H1 (cell line): ENCODE measurements around the gene FERMT1. TPM values are rescaled to one million over a fixed set of nuclear protein-coding genes. Genes with fewer than 3 reads are reported as not detected.

Source experiments
- CTCF ChIA-PET: fragments of 300-600 bp; sonication (Branson Sonifier 250); formaldehyde crosslinking; loops from one replicate; lab custom pipeline; 2021; ENCODE audit not compliant: partially characterized antibody; lab: Charles Lee
- POLR2A ChIA-PET: fragments of 300-600 bp; sonication (Branson Sonifier 250); formaldehyde crosslinking; loops from one replicate; lab custom pipeline; 2021; ENCODE audit warnings: inconsistent platforms; ENCODE audit not compliant: partially characterized antibody; lab: Charles Lee
- DNase-seq, 2 experiments: peaks; one replicate each; pipeline versions ENCODE4 v3.0.0 to v3.0.0-alpha.2; 2010 to 2022; ENCODE audit warnings: low spot score in 2 of 2, low read depth in 1 of 2, mixed read lengths in 1 of 2
- FAIRE-seq: peaks from 2 replicates; lab custom pipeline; 2011; peaks lifted over from hg19 to GRCh38; lab: Jason Lieb, UNC
- H2AFZ ChIP-seq: 2 replicates; pipeline ENCODE4 v1.8.1; 2012; ENCODE audit warnings: low read length, inconsistent platforms
- H2AK5ac ChIP-seq: 2 replicates; pipeline ENCODE4 v1.6.1; 2013; ENCODE audit warnings: low read depth, low read length
- H2BK120ac ChIP-seq: replicated peaks from 2 replicates; pipeline ENCODE3; 2013; ENCODE audit warnings: low read depth, low read length, inconsistent platforms
- H2BK12ac ChIP-seq: 2 replicates; pipeline ENCODE4 v1.6.1; 2013; ENCODE audit warnings: low read depth, low read length
- H2BK15ac ChIP-seq: 2 replicates; pipeline ENCODE4 v1.6.1; 2013; ENCODE audit warnings: low read length
- H2BK20ac ChIP-seq: 2 replicates; pipeline ENCODE4 v1.6.1; 2013; ENCODE audit warnings: low read length
- H2BK5ac ChIP-seq: 2 replicates; pipeline ENCODE4 v1.6.1; 2013; ENCODE audit warnings: low read depth, low read length
- H3K14ac ChIP-seq: 2 replicates; pipeline ENCODE4 v1.6.1; 2013; ENCODE audit warnings: inconsistent platforms; ENCODE audit not compliant: insufficient read length
- H3K18ac ChIP-seq: 2 replicates; pipeline ENCODE4 v1.6.1; 2013; ENCODE audit warnings: low read length; ENCODE audit errors: extremely low read depth
- H3K23ac ChIP-seq: 2 replicates; pipeline ENCODE4 v1.6.1; 2013; ENCODE audit warnings: inconsistent platforms; ENCODE audit not compliant: insufficient read length
- H3K23me2 ChIP-seq: 2 replicates; pipeline ENCODE4 v1.6.1; 2013; ENCODE audit warnings: low read depth, low read length
- H3K27ac ChIP-seq: 2 replicates; pipeline ENCODE4 v1.6.1; 2011; ENCODE audit warnings: low read depth, low read length, inconsistent platforms
- H3K27me3 ChIP-seq, 4 experiments: replicated peaks in 1 of 4; 1 replicate in 1 of 4; 2 replicates in 3 of 4; pipeline versions ENCODE4 v1.6.1 to v1.8.1; 2011 to 2013; ENCODE audit warnings: low read length in 3 of 4, mild to moderate bottlenecking in 3 of 4, inconsistent platforms in 2 of 4, mixed read lengths in 2 of 4, moderate library complexity in 1 of 4; ENCODE audit not compliant: control insufficient read depth in 3 of 4, insufficient read depth in 3 of 4; ENCODE audit errors: extremely low read depth in 1 of 4
- H3K36me3 ChIP-seq, 4 experiments: 2 replicates each; pipeline versions ENCODE4 v1.6.1 to v1.8.1; 2011 to 2013; ENCODE audit warnings: mild to moderate bottlenecking in 4 of 4, low read length in 3 of 4, moderate library complexity in 2 of 4, control low read depth in 1 of 4, inconsistent platforms in 1 of 4; ENCODE audit not compliant: insufficient read depth in 4 of 4, control insufficient read depth in 2 of 4
- H3K4ac ChIP-seq: replicated peaks from 2 replicates; pipeline ENCODE3; 2013; ENCODE audit warnings: low read length, low read depth, mixed read lengths, inconsistent platforms; ENCODE audit not compliant: insufficient read length
- H3K4me1 ChIP-seq, 4 experiments: replicated peaks in 1 of 4; 1 replicate in 1 of 4; 2 replicates in 3 of 4; pipeline versions ENCODE4 v1.6.1 to v1.8.1; 2011 to 2013; ENCODE audit warnings: low read length in 3 of 4, inconsistent platforms in 2 of 4, mixed read lengths in 1 of 4; ENCODE audit not compliant: insufficient read depth in 4 of 4, control insufficient read depth in 3 of 4
- H3K4me2 ChIP-seq, 2 experiments: 2 replicates each; pipeline versions ENCODE4 v1.6.1 to v1.8.1; 2011 to 2013; ENCODE audit warnings: low read depth in 2 of 2, low read length in 2 of 2, control low read depth in 1 of 2, inconsistent platforms in 1 of 2, mild to moderate bottlenecking in 1 of 2; ENCODE audit not compliant: insufficient read depth in 1 of 2
- H3K4me3 ChIP-seq, 4 experiments: fragments of 200-600, 300-600 bp in 1 of 4; sonication (generic), shearing (Covaris generic), sonication (Bioruptor Twin) in 1 of 4; 2 replicates each; pipeline versions ENCODE4 v1.5.1 to v1.8.1; 2011 to 2016; ENCODE audit warnings: low read length in 4 of 4, low read depth in 3 of 4, control low read depth in 2 of 4, inconsistent platforms in 2 of 4, mild to moderate bottlenecking in 2 of 4, mixed read lengths in 1 of 4, moderate library complexity in 1 of 4; ENCODE audit not compliant: insufficient read depth in 2 of 4; ENCODE audit errors: extremely low read depth in 1 of 4
- H3K56ac ChIP-seq: replicated peaks from 2 replicates; pipeline ENCODE3; 2013; ENCODE audit warnings: low read depth, mild to moderate bottlenecking, mixed read lengths, low read length, inconsistent platforms; ENCODE audit not compliant: insufficient read length
- H3K79me1 ChIP-seq: 2 replicates; pipeline ENCODE4 v1.6.1; 2013; ENCODE audit warnings: low read depth, low read length, control low read depth
- H3K79me2 ChIP-seq, 2 experiments: 2 replicates each; pipeline versions ENCODE4 v1.6.1 to v1.8.1; 2012 to 2013; ENCODE audit warnings: low read length in 2 of 2, mild to moderate bottlenecking in 2 of 2, inconsistent platforms in 1 of 2; ENCODE audit not compliant: insufficient read depth in 2 of 2, control insufficient read depth in 1 of 2
- H3K9ac ChIP-seq, 4 experiments: replicated peaks in 1 of 4; 1 replicate in 1 of 4; 2 replicates in 3 of 4; pipeline versions ENCODE4 v1.6.1 to v1.8.1; 2011 to 2013; ENCODE audit warnings: low read depth in 3 of 4, low read length in 3 of 4, control low read depth in 2 of 4, mild to moderate bottlenecking in 2 of 4, moderate library complexity in 2 of 4, inconsistent platforms in 1 of 4; ENCODE audit errors: extremely low read depth in 1 of 4
- H3K9me3 ChIP-seq, 2 experiments: 2 replicates each; pipeline versions ENCODE4 v1.6.1 to v1.8.1; 2012 to 2013; ENCODE audit warnings: mild to moderate bottlenecking in 2 of 2, moderate library complexity in 2 of 2, control low read depth in 1 of 2, inconsistent platforms in 1 of 2, low read depth in 1 of 2, low read length in 1 of 2, mixed read lengths in 1 of 2; ENCODE audit not compliant: insufficient read depth in 2 of 2
- H4K20me1 ChIP-seq, 2 experiments: replicated peaks in 1 of 2; 2 replicates each; pipeline versions ENCODE3 to v1.8.1; 2011 to 2013; ENCODE audit warnings: inconsistent platforms in 2 of 2, low read length in 2 of 2, mild to moderate bottlenecking in 1 of 2; ENCODE audit not compliant: insufficient read depth in 2 of 2, control insufficient read depth in 1 of 2
- H4K5ac ChIP-seq: 2 replicates; pipeline ENCODE4 v1.6.1; 2013; ENCODE audit warnings: low read length, low read depth, mixed read lengths, inconsistent platforms; ENCODE audit not compliant: insufficient read length
- H4K8ac ChIP-seq: 2 replicates; pipeline ENCODE4 v1.8.0; 2013; ENCODE audit warnings: mild to moderate bottlenecking, moderate library complexity, low read length, inconsistent platforms; ENCODE audit not compliant: insufficient read depth; ENCODE audit errors: extremely low read depth
- H4K91ac ChIP-seq: replicated peaks from 2 replicates; pipeline ENCODE3; 2013; ENCODE audit warnings: low read length, mixed read lengths, inconsistent platforms; ENCODE audit not compliant: insufficient read length
- MAX ChIP-seq: IDR thresholded peaks from 2 replicates; pipeline ENCODE4 v1.6.1; 2012; ENCODE audit warnings: inconsistent platforms
- WGBS, 2 experiments: shearing (Covaris generic) in 1 of 2; methylation state at CpG; one replicate each; pipeline versions ENCODE4 v1.1.6 to v1.1.7; 2013 to 2015; ENCODE audit warnings: low lambda C conversion rate in 2 of 2, mixed read lengths in 2 of 2, inconsistent platforms in 1 of 2, low coverage in 1 of 2, missing lambda C conversion rate in 1 of 2; ENCODE audit not compliant: insufficient replicate concordance in 2 of 2, insufficient coverage in 1 of 2, insufficient read length in 1 of 2; ENCODE audit errors: extremely low coverage in 1 of 2, missing lambda C conversion rate in 1 of 2; 5-methylcytosine and 5-hydroxymethylcytosine counted together
- polyA plus RNA-seq, 7 experiments: library from polyadenylated mRNA; depleted of rRNA in 3 of 7; stranded (reverse) in 5 of 7; unstranded in 2 of 7; fragments of >200 nt in 5 of 7; fragments of 200-250 nt in 2 of 7; gene quantifications; 1 replicate in 5 of 7; 2 replicates in 1 of 7; 4 replicates in 1 of 7; pipeline versions ENCODE4 v1.2.1 to v1.2.3, GENCODE V29; 2011 to 2013; ENCODE audit warnings: missing spikeins in 2 of 7, mixed read lengths in 2 of 7
- total RNA-seq: library from RNA; stranded (reverse); fragmentation: NEBNext Ultra II Directional; extraction: Animal tissue kit (Norgen Biotek cat#: 25700); gene quantifications from 2 replicates; pipeline ENCODE4 v1.2.1, GENCODE V29; 2021

FERMT1 gene
- total and polyA plus RNA-seq, 2 of the 8 experiments (the other 6 are each of a cell fraction or from before 2014, with no cell fraction given), result 4.2 to 17.8 TPM

- H2BK20ac ChIP-seq, result no peak overlapping the region
- no peaks in the 10 kb centered on the region for H3K79me2 ChIP-seq
- no peak overlapping the region for H3K14ac ChIP-seq
- H4K5ac ChIP-seq, result no peak overlapping the region
- TF ChIP-seq MAX, result no peak
- no peaks in the 10 kb centered on the region for H3K4me1 ChIP-seq
- no peak overlapping the region for H3K4me2 ChIP-seq
- no peak overlapping the region for H2BK15ac ChIP-seq
- H4K91ac ChIP-seq, result no peak overlapping the region
- H3K18ac ChIP-seq, result no peak overlapping the region
- H2BK120ac ChIP-seq, result no peak overlapping the region
- WGBS, 2 experiments, result 82% methylated on average over 3 of the region's 3 CpGs; no CpG with 5 or more reads in 1 of the 2 experiments
- no peaks in the 10 kb centered on the region for H3K27me3 ChIP-seq
- H2BK12ac ChIP-seq, result no peak overlapping the region
- no peak overlapping the region for H3K23ac ChIP-seq
- H3K56ac ChIP-seq, result no peak overlapping the region
- no peak overlapping the region for H3K4ac ChIP-seq
- no peaks in the 10 kb centered on the region for H3K9me3 ChIP-seq
- H3K27ac ChIP-seq, result no peak overlapping the region
- no peaks in the 10 kb centered on the region for H3K79me1 ChIP-seq
- no peak overlapping the region for H3K4me3 ChIP-seq
- no peak overlapping the region for H2AFZ ChIP-seq
- H4K8ac ChIP-seq, result no peak overlapping the region
- H3K36me3 ChIP-seq, result peaks cover 0 to 43% (median 22%) of the 10 kb centered on the region in 4 experiments; a peak in 7 of 8 replicates
- H3K23me2 ChIP-seq, result no peaks in the 10 kb centered on the region
- ChIA-PET POLR2A (interaction anchor here (0.9 kb wide), 1 partner anchor 12 kb away, joined by 4 read pairs; no protein-coding TSS in a partner anchor), CTCF (interaction anchor here (1.5 kb wide), 1 partner anchor 36 kb away, joined by 7 read pairs; no protein-coding TSS in a partner anchor)
- no peaks in the 10 kb centered on the region for H4K20me1 ChIP-seq
- H3K9ac ChIP-seq, result no peak overlapping the region
- no peak overlapping the region for H2AK5ac ChIP-seq
- no peak for DNase-seq
- no peak for FAIRE-seq
- no peak overlapping the region for H2BK5ac ChIP-seq
Observed at GRCh38 chr20:6038256-6038655, 84.6 kb downstream of the FERMT1 start.
